Activated CD4-positive, alpha-beta T cell treated with anti-CD3 and anti-CD28 coated beads, Interleukin-2, amount 50 U/mL, for 16 hours (primary cell): Measurements from ENCODE around the gene TAS2R4.
"Not testable (repeated sequence)": the region's sequence is repeated elsewhere in the genome, so short reads cannot be mapped to it uniquely, and the experiment has no call there.

Experiments
- DNase-seq: peaks from one replicate; pipeline ENCODE4 v3.0.0-alpha.2; 2020

TAS2R4 gene

GRCh38 chr7:141776374-141776773 lies at the start of gene TAS2R4:
Gene TAS2R4 (plus strand): TSS chr7:141776674. CDS start chr7:141778489, 1,815 bp downstream.
- no peak for DNase-seq

GRCh38 chr7:141729020-141729419 lies 47.5 kb upstream of the TAS2R4 start:
- no peak for DNase-seq

GRCh38 chr7:141731476-141732149 lies 44.9 kb upstream of the TAS2R4 start:
- no peak for DNase-seq

- peak; percentile 7 for DNase-seq
These were observed 39.2 kb upstream of the TAS2R4 start for GRCh38 chr7:141737118-141737835.

GRCh38 chr7:141737836-141738591 lies 38.5 kb upstream of the TAS2R4 start, which contains the start of gene SSBP1:
Gene SSBP1 (plus strand): TSS chr7:141738358. CDS start chr7:141739167, 809 bp downstream.
- peak; percentile 96 for DNase-seq

- DNase-seq = no peak
These were observed 37.9 kb upstream of the TAS2R4 start for GRCh38 chr7:141738592-141739013.

GRCh38 chr7:141739250-141739649 lies 37.2 kb upstream of the TAS2R4 start:
- DNase-seq = no peak

- no peak for DNase-seq
These were observed 34.2 kb upstream of the TAS2R4 start for GRCh38 chr7:141742229-141742628.

GRCh38 chr7:141744131-141744530 lies 32.3 kb upstream of the TAS2R4 start:
- DNase-seq = no peak

GRCh38 chr7:141748396-141748795 lies 28.1 kb upstream of the TAS2R4 start:
- DNase-seq = no peak

- not testable (repeated sequence) for DNase-seq
These were observed 24.6 kb upstream of the TAS2R4 start for GRCh38 chr7:141751904-141752303.

GRCh38 chr7:141752634-141753033 lies 23.8 kb upstream of the TAS2R4 start:
- no peak for DNase-seq

GRCh38 chr7:141754939-141755338 lies 21.5 kb upstream of the TAS2R4 start:
- peak; percentile 34 for DNase-seq

GRCh38 chr7:141763797-141764196 lies 12.7 kb upstream of the TAS2R4 start, which contains the start of gene TAS2R3:
Gene TAS2R3 (plus strand): TSS chr7:141764097. CDS start chr7:141764159, 62 bp downstream.
- no peak for DNase-seq

- DNase-seq = not testable (repeated sequence)
These were observed 6.3 kb upstream of the TAS2R4 start for GRCh38 chr7:141770083-141770583.

GRCh38 chr7:141785706-141786552 lies 9.5 kb downstream of the TAS2R4 start:
- DNase-seq = peak; percentile 49

- no peak for DNase-seq
These were observed 11.8 kb downstream of the TAS2R4 start for GRCh38 chr7:141788296-141788695.

GRCh38 chr7:141789917-141790316 lies 13.4 kb downstream of the TAS2R4 start, which contains the start of gene TAS2R5:
Gene TAS2R5 (plus strand): TSS chr7:141790217. CDS start chr7:141790362, 145 bp downstream.
- DNase-seq = no peak

GRCh38 chr7:141792526-141792925 lies 16.1 kb downstream of the TAS2R4 start:
- no peak for DNase-seq

- DNase-seq = no peak
These were observed 43.6 kb downstream of the TAS2R4 start for GRCh38 chr7:141820067-141820466.

- not testable (repeated sequence) for DNase-seq
These were observed 46.0 kb downstream of the TAS2R4 start for GRCh38 chr7:141822432-141822831.
